HL-60 (cell line): Measurements from ENCODE around the gene FOXD4L3.
"Not testable (repeated sequence)": the region's sequence is repeated elsewhere in the genome, so short reads cannot be mapped to it uniquely, and the experiment has no call there.

ENCODE experiments used
- TF ChIP-seq, protein P1 (sequence below): IDR thresholded peaks from one replicate; pipeline ENCODE4 v1.5.1; 2011; ENCODE audit warnings: low read length, control low read depth, inconsistent platforms; ENCODE audit not compliant: insufficient read depth
- TF ChIP-seq, protein P2 (sequence below): IDR thresholded peaks from 2 replicates; pipeline ENCODE4 v1.6.1; 2012; ENCODE audit warnings: low read depth; ENCODE audit not compliant: insufficient replicate concordance

DNA sequence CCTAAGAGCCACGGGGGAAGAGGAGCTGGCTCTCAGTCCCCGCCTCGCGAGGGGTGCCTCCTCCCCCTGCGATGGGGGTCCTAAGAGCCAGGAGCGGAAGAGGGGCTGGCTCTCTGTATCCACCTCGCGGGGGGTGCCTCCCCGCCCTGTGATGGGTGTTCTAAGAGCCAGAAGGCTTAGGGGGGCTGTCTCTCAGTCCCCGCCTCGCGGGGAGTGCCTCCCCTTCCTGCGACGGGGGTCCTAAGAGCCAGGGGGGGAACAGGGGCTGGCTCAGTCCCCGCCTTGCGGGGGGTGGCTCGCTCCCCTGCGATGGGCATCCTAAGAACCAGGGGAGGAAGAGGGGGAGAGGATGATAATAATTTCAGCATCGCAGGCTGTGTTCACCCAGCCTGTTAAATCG is 21.9 kb downstream of the FOXD4L3 start:
- TF ChIP-seq, protein P1, sequence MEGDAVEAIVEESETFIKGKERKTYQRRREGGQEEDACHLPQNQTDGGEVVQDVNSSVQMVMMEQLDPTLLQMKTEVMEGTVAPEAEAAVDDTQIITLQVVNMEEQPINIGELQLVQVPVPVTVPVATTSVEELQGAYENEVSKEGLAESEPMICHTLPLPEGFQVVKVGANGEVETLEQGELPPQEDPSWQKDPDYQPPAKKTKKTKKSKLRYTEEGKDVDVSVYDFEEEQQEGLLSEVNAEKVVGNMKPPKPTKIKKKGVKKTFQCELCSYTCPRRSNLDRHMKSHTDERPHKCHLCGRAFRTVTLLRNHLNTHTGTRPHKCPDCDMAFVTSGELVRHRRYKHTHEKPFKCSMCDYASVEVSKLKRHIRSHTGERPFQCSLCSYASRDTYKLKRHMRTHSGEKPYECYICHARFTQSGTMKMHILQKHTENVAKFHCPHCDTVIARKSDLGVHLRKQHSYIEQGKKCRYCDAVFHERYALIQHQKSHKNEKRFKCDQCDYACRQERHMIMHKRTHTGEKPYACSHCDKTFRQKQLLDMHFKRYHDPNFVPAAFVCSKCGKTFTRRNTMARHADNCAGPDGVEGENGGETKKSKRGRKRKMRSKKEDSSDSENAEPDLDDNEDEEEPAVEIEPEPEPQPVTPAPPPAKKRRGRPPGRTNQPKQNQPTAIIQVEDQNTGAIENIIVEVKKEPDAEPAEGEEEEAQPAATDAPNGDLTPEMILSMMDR, result not testable (repeated sequence)
- TF ChIP-seq, protein P2, sequence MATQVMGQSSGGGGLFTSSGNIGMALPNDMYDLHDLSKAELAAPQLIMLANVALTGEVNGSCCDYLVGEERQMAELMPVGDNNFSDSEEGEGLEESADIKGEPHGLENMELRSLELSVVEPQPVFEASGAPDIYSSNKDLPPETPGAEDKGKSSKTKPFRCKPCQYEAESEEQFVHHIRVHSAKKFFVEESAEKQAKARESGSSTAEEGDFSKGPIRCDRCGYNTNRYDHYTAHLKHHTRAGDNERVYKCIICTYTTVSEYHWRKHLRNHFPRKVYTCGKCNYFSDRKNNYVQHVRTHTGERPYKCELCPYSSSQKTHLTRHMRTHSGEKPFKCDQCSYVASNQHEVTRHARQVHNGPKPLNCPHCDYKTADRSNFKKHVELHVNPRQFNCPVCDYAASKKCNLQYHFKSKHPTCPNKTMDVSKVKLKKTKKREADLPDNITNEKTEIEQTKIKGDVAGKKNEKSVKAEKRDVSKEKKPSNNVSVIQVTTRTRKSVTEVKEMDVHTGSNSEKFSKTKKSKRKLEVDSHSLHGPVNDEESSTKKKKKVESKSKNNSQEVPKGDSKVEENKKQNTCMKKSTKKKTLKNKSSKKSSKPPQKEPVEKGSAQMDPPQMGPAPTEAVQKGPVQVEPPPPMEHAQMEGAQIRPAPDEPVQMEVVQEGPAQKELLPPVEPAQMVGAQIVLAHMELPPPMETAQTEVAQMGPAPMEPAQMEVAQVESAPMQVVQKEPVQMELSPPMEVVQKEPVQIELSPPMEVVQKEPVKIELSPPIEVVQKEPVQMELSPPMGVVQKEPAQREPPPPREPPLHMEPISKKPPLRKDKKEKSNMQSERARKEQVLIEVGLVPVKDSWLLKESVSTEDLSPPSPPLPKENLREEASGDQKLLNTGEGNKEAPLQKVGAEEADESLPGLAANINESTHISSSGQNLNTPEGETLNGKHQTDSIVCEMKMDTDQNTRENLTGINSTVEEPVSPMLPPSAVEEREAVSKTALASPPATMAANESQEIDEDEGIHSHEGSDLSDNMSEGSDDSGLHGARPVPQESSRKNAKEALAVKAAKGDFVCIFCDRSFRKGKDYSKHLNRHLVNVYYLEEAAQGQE, result not testable (repeated sequence)
